ENCODE data around the gene RFESD. TPM values are rescaled to one million over a fixed set of nuclear protein-coding genes. Genes with fewer than 3 reads are reported as not detected.

Gene RFESD
- polyA plus RNA-seq (2013, experiment 1 of 2), result 1.3 TPM
- 1.6 TPM for polyA plus RNA-seq (2013, experiment 2 of 2)

DNA sequence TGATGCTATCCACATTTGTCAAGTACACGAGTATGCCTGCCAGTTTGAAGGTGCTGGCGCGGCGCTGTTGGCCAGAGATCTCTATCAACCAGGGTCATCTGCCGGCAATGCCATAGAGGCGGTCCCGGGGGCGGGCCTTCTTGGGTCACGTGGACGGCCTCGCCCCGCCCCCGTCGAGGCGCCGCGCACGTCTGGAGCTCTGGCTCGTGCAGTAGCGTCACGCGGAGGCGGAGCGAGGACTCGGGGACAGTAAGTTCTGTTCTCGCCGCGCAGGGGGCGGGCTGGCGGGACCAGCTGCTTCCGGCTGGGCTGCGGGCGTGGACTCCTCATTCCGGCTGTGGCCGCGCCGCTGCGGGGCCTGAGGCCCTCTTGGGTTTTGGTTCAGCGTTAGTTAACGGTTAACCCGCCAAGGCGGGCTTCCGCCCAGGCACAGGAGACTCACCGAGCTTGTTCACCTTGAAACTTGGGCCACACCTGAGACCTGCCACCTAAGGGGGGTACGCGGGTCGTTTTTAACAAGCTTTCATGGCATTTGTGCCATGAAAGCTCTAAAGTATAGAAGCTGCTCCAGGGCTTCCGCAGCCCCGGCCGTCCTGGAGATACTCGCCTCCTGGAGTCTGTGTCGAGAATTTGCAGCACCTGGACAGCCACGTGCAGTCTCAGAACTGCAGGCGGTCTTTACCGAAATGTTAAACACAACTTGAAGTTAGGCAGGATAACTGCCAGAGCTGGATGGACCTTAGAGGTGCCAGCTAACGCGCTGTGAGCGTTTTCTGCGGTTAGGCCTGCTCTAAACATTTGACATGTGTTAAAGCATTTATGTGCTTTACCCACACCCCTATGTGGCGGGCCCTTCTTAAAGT, at the start of gene RFESD:
Gene RFESD, plus strand, starts transcription at position 209 of the 863 bp plus-strand sequence. CDS start 5,495 bp downstream, outside the sequence.
- WGBS, result 9% methylated on average over 60 of the region's 60 CpGs
- Histone ChIP-seq H3K4me2 (ENCODE audit: low read length, poor library complexity, severe bottlenecking) (peak within 1 kb of the TSS; percentile 81), H3K4ac (ENCODE audit: low read depth in 1 of 2, low read length in 2 of 2) (peak within 1 kb of the TSS in 1 of 2 experiments; percentile 88), H3K18ac (ENCODE audit: low read depth in 1 of 2, low read length in 2 of 2) (peak within 1 kb of the TSS; percentile 55 to 64), H3K9ac (ENCODE audit: low read length) (peak within 1 kb of the TSS; percentile 94), H3K23ac (ENCODE audit: low read length in 2 of 2) (no peak within 1 kb of the TSS), H3K27me3 (ENCODE audit: control insufficient read depth in 1 of 2, insufficient read depth in 1 of 2, low read length in 2 of 2) (no peaks in the 10 kb centered on the region), H2AFZ (ENCODE audit: low read depth, low read length) (no peak within 1 kb of the TSS), H3K4me1 (ENCODE audit: control insufficient read depth, insufficient read depth, low read depth, low read length) (peaks cover 2% of the 10 kb centered on the region), H2AK5ac (ENCODE audit: low read length, severe bottlenecking) (no peak within 1 kb of the TSS), H2BK15ac (ENCODE audit: low read depth, poor library complexity, severe bottlenecking) (peak within 1 kb of the TSS; percentile 63), H2BK12ac (ENCODE audit: low read length in 2 of 2) (peak within 1 kb of the TSS; percentile 15 to 38), H2BK120ac (ENCODE audit: low read depth, low read length) (peak within 1 kb of the TSS; percentile 27), H3K4me3 (ENCODE audit: insufficient read depth in 1 of 2, low read depth in 1 of 2, low read length in 2 of 2) (peak within 1 kb of the TSS; percentile 51 to 85), H4K8ac (ENCODE audit: low read length) (peak within 1 kb of the TSS; percentile 95), H2BK5ac (ENCODE audit: low read depth, low read length, poor library complexity, severe bottlenecking) (no peak within 1 kb of the TSS), H3K14ac (ENCODE audit: low read length in 2 of 2) (no peak within 1 kb of the TSS), H3K79me1 (replicated peaks; ENCODE audit: low read length, poor library complexity, severe bottlenecking) (no peaks in the 10 kb centered on the region), H3K36me3 (ENCODE audit: control insufficient read depth in 1 of 2, insufficient read depth in 2 of 2, low read depth in 1 of 2, low read length in 2 of 2) (no peaks in the 10 kb centered on the region), H4K91ac (ENCODE audit: low read length) (peak within 1 kb of the TSS; percentile 25), H3K9me3 (ENCODE audit: control insufficient read depth, low read length) (no peaks in the 10 kb centered on the region), H3K27ac (ENCODE audit: low read length, poor library complexity, severe bottlenecking) (peak within 1 kb of the TSS; percentile 83)
- peak; percentile 96 for DNase-seq

DNA sequence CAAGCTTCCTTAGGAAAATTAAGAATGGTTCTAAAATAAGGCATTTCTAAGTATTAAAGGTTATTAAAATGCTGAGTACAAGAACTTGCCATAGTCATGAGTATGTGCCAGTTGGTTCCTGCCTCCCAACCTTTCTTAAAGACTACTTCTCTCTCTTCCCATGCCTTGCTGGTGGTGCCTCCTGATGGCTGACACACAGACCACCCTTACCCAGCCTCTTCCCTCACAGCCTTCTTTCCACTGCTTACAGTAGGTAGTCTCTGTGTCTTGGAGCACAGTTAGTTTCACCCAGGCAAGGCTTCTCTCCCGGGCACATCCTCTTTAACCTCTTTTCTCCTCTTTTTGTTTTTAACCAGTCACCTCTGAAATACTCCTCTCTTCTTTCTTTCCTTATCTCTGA, 47.3 kb upstream of the RFESD start:
- H2AFZ ChIP-seq (ENCODE audit: low read depth, low read length), result no peak overlapping the region
- no peaks in the 10 kb centered on the region for H3K9me3 ChIP-seq (ENCODE audit: control insufficient read depth, low read length)
- no peak overlapping the region for H3K14ac ChIP-seq (ENCODE audit: low read length in 2 of 2)
- no peak overlapping the region for H3K9ac ChIP-seq (ENCODE audit: low read length)
- H3K18ac ChIP-seq (ENCODE audit: low read depth in 1 of 2, low read length in 2 of 2), result no peak overlapping the region
- WGBS, result 100% methylated on average over 1 of the region's 1 CpG
- H3K23ac ChIP-seq (ENCODE audit: low read length in 2 of 2), result no peak overlapping the region
- H3K79me1 ChIP-seq (replicated peaks; ENCODE audit: low read length, poor library complexity, severe bottlenecking), result no peaks in the 10 kb centered on the region
- no peak overlapping the region for H2BK120ac ChIP-seq (ENCODE audit: low read depth, low read length)
- H2BK5ac ChIP-seq (ENCODE audit: low read depth, low read length, poor library complexity, severe bottlenecking), result no peak overlapping the region
- no peaks in the 10 kb centered on the region for H3K4me1 ChIP-seq (ENCODE audit: control insufficient read depth, insufficient read depth, low read depth, low read length)
- no peak overlapping the region for H3K4me2 ChIP-seq (ENCODE audit: low read length, poor library complexity, severe bottlenecking)
- H2BK15ac ChIP-seq (ENCODE audit: low read depth, poor library complexity, severe bottlenecking), result no peak overlapping the region
- no peak overlapping the region for H2AK5ac ChIP-seq (ENCODE audit: low read length, severe bottlenecking)
- H3K27ac ChIP-seq (ENCODE audit: low read length, poor library complexity, severe bottlenecking), result no peak overlapping the region
- H4K91ac ChIP-seq (ENCODE audit: low read length), result no peak overlapping the region
- no peak overlapping the region for H3K4me3 ChIP-seq (ENCODE audit: insufficient read depth in 1 of 2, low read depth in 1 of 2, low read length in 2 of 2)
- H3K4ac ChIP-seq (ENCODE audit: low read depth in 1 of 2, low read length in 2 of 2), result no peak overlapping the region
- H3K27me3 ChIP-seq (ENCODE audit: control insufficient read depth in 1 of 2, insufficient read depth in 1 of 2, low read length in 2 of 2), result no peaks in the 10 kb centered on the region
- H3K36me3 ChIP-seq (ENCODE audit: control insufficient read depth in 1 of 2, insufficient read depth in 2 of 2, low read depth in 1 of 2, low read length in 2 of 2), result peaks cover 0 to 18% of the 10 kb centered on the region in 2 experiments
- H2BK12ac ChIP-seq (ENCODE audit: low read length in 2 of 2), result no peak overlapping the region
- no peak for DNase-seq
- H4K8ac ChIP-seq (ENCODE audit: low read length), result no peak overlapping the region

GRCh38 chr5:95600557-95600956, 46.0 kb upstream of the RFESD start:
- H3K36me3 ChIP-seq (ENCODE audit: control insufficient read depth in 1 of 2, insufficient read depth in 2 of 2, low read depth in 1 of 2, low read length in 2 of 2), result peaks cover 0 to 20% of the 10 kb centered on the region in 2 experiments

GRCh38 chr5:95605786-95606185, 40.8 kb upstream of the RFESD start:
- no peak overlapping the region for H3K27ac ChIP-seq (ENCODE audit: low read length, poor library complexity, severe bottlenecking)
- no peak overlapping the region for H3K23ac ChIP-seq (ENCODE audit: low read length in 2 of 2)

More at GRCh38 chr5:95600557-95600956, 46.0 kb upstream of the RFESD start:
- Histone ChIP-seq H2BK12ac (ENCODE audit: low read length in 2 of 2) (no peak overlapping the region), H3K4ac (ENCODE audit: low read depth in 1 of 2, low read length in 2 of 2) (no peak overlapping the region), H3K4me3 (ENCODE audit: insufficient read depth in 1 of 2, low read depth in 1 of 2, low read length in 2 of 2) (no peak overlapping the region), H2BK5ac (ENCODE audit: low read depth, low read length, poor library complexity, severe bottlenecking) (no peak overlapping the region), H4K91ac (ENCODE audit: low read length) (no peak overlapping the region), H3K9ac (ENCODE audit: low read length) (no peak overlapping the region), H4K8ac (ENCODE audit: low read length) (no peak overlapping the region), H3K79me1 (replicated peaks; ENCODE audit: low read length, poor library complexity, severe bottlenecking) (no peaks in the 10 kb centered on the region), H3K4me2 (ENCODE audit: low read length, poor library complexity, severe bottlenecking) (no peak overlapping the region), H3K14ac (ENCODE audit: low read length in 2 of 2) (no peak overlapping the region), H2BK120ac (ENCODE audit: low read depth, low read length) (no peak overlapping the region), H2BK15ac (ENCODE audit: low read depth, poor library complexity, severe bottlenecking) (no peak overlapping the region), H2AK5ac (ENCODE audit: low read length, severe bottlenecking) (no peak overlapping the region), H3K18ac (ENCODE audit: low read depth in 1 of 2, low read length in 2 of 2) (no peak overlapping the region), H3K27me3 (ENCODE audit: control insufficient read depth in 1 of 2, insufficient read depth in 1 of 2, low read length in 2 of 2) (no peaks in the 10 kb centered on the region), H3K4me1 (ENCODE audit: control insufficient read depth, insufficient read depth, low read depth, low read length) (no peaks in the 10 kb centered on the region), H2AFZ (ENCODE audit: low read depth, low read length) (no peak overlapping the region), H3K27ac (ENCODE audit: low read length, poor library complexity, severe bottlenecking) (no peak overlapping the region), H3K23ac (ENCODE audit: low read length in 2 of 2) (no peak overlapping the region), H3K9me3 (ENCODE audit: control insufficient read depth, low read length) (no peaks in the 10 kb centered on the region)
- no peak for DNase-seq
- WGBS, result 73% methylated on average over 1 of the region's 1 CpG

More at GRCh38 chr5:95605786-95606185, 40.8 kb upstream of the RFESD start:
- Histone ChIP-seq H3K9ac (ENCODE audit: low read length) (no peak overlapping the region), H2BK5ac (ENCODE audit: low read depth, low read length, poor library complexity, severe bottlenecking) (no peak overlapping the region), H2AK5ac (ENCODE audit: low read length, severe bottlenecking) (no peak overlapping the region), H2BK15ac (ENCODE audit: low read depth, poor library complexity, severe bottlenecking) (no peak overlapping the region), H2AFZ (ENCODE audit: low read depth, low read length) (no peak overlapping the region), H3K79me1 (replicated peaks; ENCODE audit: low read length, poor library complexity, severe bottlenecking) (no peaks in the 10 kb centered on the region), H3K9me3 (ENCODE audit: control insufficient read depth, low read length) (no peaks in the 10 kb centered on the region), H3K27me3 (ENCODE audit: control insufficient read depth in 1 of 2, insufficient read depth in 1 of 2, low read length in 2 of 2) (no peaks in the 10 kb centered on the region), H4K91ac (ENCODE audit: low read length) (no peak overlapping the region), H3K4me3 (ENCODE audit: insufficient read depth in 1 of 2, low read depth in 1 of 2, low read length in 2 of 2) (no peak overlapping the region), H3K4me2 (ENCODE audit: low read length, poor library complexity, severe bottlenecking) (no peak overlapping the region), H3K4me1 (ENCODE audit: control insufficient read depth, insufficient read depth, low read depth, low read length) (no peaks in the 10 kb centered on the region), H2BK120ac (ENCODE audit: low read depth, low read length) (no peak overlapping the region), H2BK12ac (ENCODE audit: low read length in 2 of 2) (no peak overlapping the region), H3K14ac (ENCODE audit: low read length in 2 of 2) (no peak overlapping the region), H3K18ac (ENCODE audit: low read depth in 1 of 2, low read length in 2 of 2) (no peak overlapping the region), H3K36me3 (ENCODE audit: control insufficient read depth in 1 of 2, insufficient read depth in 2 of 2, low read depth in 1 of 2, low read length in 2 of 2) (peaks cover 0 to 16% of the 10 kb centered on the region in 2 experiments), H4K8ac (ENCODE audit: low read length) (no peak overlapping the region), H3K4ac (ENCODE audit: low read depth in 1 of 2, low read length in 2 of 2) (no peak overlapping the region)
- no peak for DNase-seq
- 100% methylated on average over 5 of the region's 5 CpGs for WGBS

Data from mesenchymal stem cell (in vitro differentiated cells and primary cell).